Body of pancreas (tissue), 4 donors: ENCODE measurements around the gene HECW1.

Source experiments
- CTCF ChIP-seq, 7 experiments: fragments of 450-650 bp in 4 of 7; fragments of 200-600 bp in 3 of 7; sonication (generic) in 3 of 7; IDR thresholded peaks; one replicate each; pipeline ENCODE4 v1.5.1; 2016 to 2019; ENCODE audit warnings: antibody characterized with exemption in 7 of 7
- POLR2A ChIP-seq, 3 donors: fragments of 450-650 bp; IDR thresholded peaks; one replicate each; pipeline ENCODE4 v1.6.1; 2016; ENCODE audit warnings: antibody characterized with exemption in 3 of 3, mild to moderate bottlenecking in 2 of 3

- TF ChIP-seq CTCF (IDR thresholded peaks at IDR 0.05): no peak
- no peak for TF ChIP-seq POLR2A (IDR thresholded peaks at IDR 0.05)
These were observed 400.8 kb downstream of the HECW1 start for GRCh38 chr7:43513251-43513650.
